HepG2 (cell line): ENCODE measurements around the gene FAT4. TPM values are rescaled to one million over a fixed set of nuclear protein-coding genes. Genes with fewer than 3 reads are reported as not detected.

Source experiments
- ATAC-seq: fragments of 200-7000 bp; cut with Tn5 transposase; 3 replicates; pipeline ENCODE4 v1.9.1; 2020; ENCODE audit warnings: mild to moderate bottlenecking, moderate library complexity
- BruUV-seq: library from RNA; stranded (reverse); fragments of 400-500 nt; replicated peaks from 2 replicates; lab custom pipeline; 2021; lab: Mats Ljungman, UMichigan
- CTCF ChIA-PET: fragments of 300-600 bp; formaldehyde crosslinking; extraction: SDS; loops from one replicate; lab custom pipeline; 2021; ENCODE audit warnings: low total read pairs, inconsistent platforms, low intra/inter-chr PET ratio; lab: Yijun Ruan, JAX
- POLR2A ChIA-PET: fragments of 350-600 bp; sonication (Branson Sonifier 250); formaldehyde crosslinking; loops from one replicate; lab custom pipeline; 2020; ENCODE audit warnings: antibody characterized with exemption, inconsistent platforms; lab: Yijun Ruan, JAX
- DNase-seq: peaks from one replicate; pipeline ENCODE4 v3.0.0-alpha.2; 2015; ENCODE audit warnings: low spot score
- FAIRE-seq: peaks from 3 replicates; lab custom pipeline; 2011; peaks lifted over from hg19 to GRCh38; lab: Jason Lieb, UNC
- H2AFZ ChIP-seq: one replicate; pipeline ENCODE4 v1.6.1; 2011; ENCODE audit warnings: low read length, inconsistent platforms
- H3K27ac ChIP-seq: fragments of 300-600 bp; 3 replicates; pipeline ENCODE4 v1.8.0; 2011; ENCODE audit warnings: mixed run types, mild to moderate bottlenecking, mixed read lengths, low read length, inconsistent platforms; ENCODE audit not compliant: insufficient read depth; ENCODE audit errors: extremely low read length
- H3K27me3 ChIP-seq, 2 experiments: fragments of 200-600 bp in 1 of 2; 2 replicates in 1 of 2; 3 replicates in 1 of 2; pipeline versions ENCODE4 v1.6.0 to v1.8.0; 2011; ENCODE audit warnings: low read length in 2 of 2, mild to moderate bottlenecking in 2 of 2, moderate library complexity in 2 of 2, inconsistent platforms in 1 of 2; ENCODE audit not compliant: insufficient read depth in 2 of 2, control insufficient read depth in 1 of 2
- H3K36me3 ChIP-seq, 2 experiments: fragments of 200-600 bp in 1 of 2; replicated peaks in 1 of 2; 2 replicates in 1 of 2; 3 replicates in 1 of 2; pipeline versions ENCODE4 v1.5.1 to v1.8.0; 2011; ENCODE audit warnings: low read length in 2 of 2, inconsistent platforms in 1 of 2; ENCODE audit not compliant: insufficient read depth in 2 of 2, control insufficient read depth in 1 of 2
- H3K4me1 ChIP-seq: 2 replicates; pipeline ENCODE4 v1.5.1; 2012; ENCODE audit warnings: low read length, inconsistent platforms; ENCODE audit not compliant: insufficient read depth
- H3K4me2 ChIP-seq: 2 replicates; pipeline ENCODE4 v1.6.0; 2011; ENCODE audit warnings: low read depth, low read length, inconsistent platforms
- H3K4me3 ChIP-seq, 3 experiments: fragments of 200-600 bp in 1 of 3; sonication (generic), shearing (Covaris generic) in 1 of 3; replicated peaks in 1 of 3; 2 replicates each; pipeline ENCODE4 v1.5.1; 2011 to 2016; ENCODE audit warnings: low read length in 3 of 3, inconsistent platforms in 2 of 3, low read depth in 2 of 3, mild to moderate bottlenecking in 2 of 3, control low read depth in 1 of 3, mixed read lengths in 1 of 3; ENCODE audit not compliant: insufficient read depth in 1 of 3
- H3K79me2 ChIP-seq: one replicate; pipeline ENCODE4 v1.6.1; 2011; ENCODE audit warnings: low read length, inconsistent platforms; ENCODE audit not compliant: insufficient read depth
- H3K9ac ChIP-seq: 2 replicates; pipeline ENCODE4 v1.6.0; 2011; ENCODE audit warnings: mild to moderate bottlenecking, low read depth, low read length, inconsistent platforms; ENCODE audit not compliant: insufficient read depth
- H3K9me3 ChIP-seq: 2 replicates; pipeline ENCODE4 v1.5.1; 2012; ENCODE audit warnings: mild to moderate bottlenecking, low read length
- H4K20me1 ChIP-seq: 2 replicates; pipeline ENCODE4 v1.6.0; 2011; ENCODE audit warnings: inconsistent platforms, mild to moderate bottlenecking, low read length, moderate library complexity; ENCODE audit not compliant: insufficient read depth
- ARNTL ChIP-seq: sonication (generic); formaldehyde crosslinking; IDR thresholded peaks from 2 replicates; pipeline ENCODE4 v1.4.0; 2020; ENCODE audit warnings: mild to moderate bottlenecking, missing genetic modification reagents
- FOXA1 ChIP-seq, 2 experiments: fragments of 450-650 bp in 1 of 2; sonication (generic) in 1 of 2; formaldehyde crosslinking in 1 of 2; IDR thresholded peaks; 2 replicates each; pipeline versions ENCODE4 v1.4.0 to v1.6.1; 2016 to 2020; ENCODE audit warnings: missing genetic modification reagents in 1 of 2
- KMT2B ChIP-seq: IDR thresholded peaks from 2 replicates; pipeline ENCODE4 v1.6.1; 2016; ENCODE audit warnings: missing genetic modification reagents, missing compliant biosample characterization
- LBX2 ChIP-seq: sonication (generic); formaldehyde crosslinking; IDR thresholded peaks from 2 replicates; pipeline ENCODE4 v1.5.0; 2020; ENCODE audit warnings: missing genetic modification reagents, mild to moderate bottlenecking, borderline replicate concordance
- MAFK ChIP-seq, 2 experiments: IDR thresholded peaks in 1 of 2; conservative IDR thresholded peaks in 1 of 2; 2 replicates each; pipeline ENCODE4 v1.6.1; 2011; ENCODE audit warnings: improper control_type of control experiment in 2 of 2, low read length in 2 of 2
- MED8 ChIP-seq: sonication (generic); formaldehyde crosslinking; IDR thresholded peaks from 2 replicates; pipeline ENCODE4 v1.8.1; 2023; ENCODE audit warnings: mild to moderate bottlenecking, missing genetic modification reagents; ENCODE audit not compliant: insufficient replicate concordance
- MYNN ChIP-seq: sonication (generic); formaldehyde crosslinking; IDR thresholded peaks from 2 replicates; pipeline ENCODE4 v1.4.0; 2020; ENCODE audit warnings: mild to moderate bottlenecking, low read depth, missing genetic modification reagents
- MYPOP ChIP-seq: sonication (generic); formaldehyde crosslinking; IDR thresholded peaks from 2 replicates; pipeline ENCODE4 v1.8.1; 2023; ENCODE audit warnings: mild to moderate bottlenecking, moderate library complexity, missing genetic modification reagents
- NFATC3 ChIP-seq: sonication (generic); formaldehyde crosslinking; IDR thresholded peaks from 2 replicates; pipeline ENCODE4 v1.5.1; 2020; ENCODE audit warnings: mild to moderate bottlenecking, missing genetic modification reagents
- RAD51 ChIP-seq: fragments of 450-650 bp; IDR thresholded peaks from 2 replicates; pipeline ENCODE4 v1.6.1; 2016; ENCODE audit warnings: borderline replicate concordance
- SYNCRIP ChIP-seq: fragments of 200-400 bp; formaldehyde crosslinking; IDR thresholded peaks from 2 replicates; pipeline ENCODE4 v1.6.1; 2018; ENCODE audit warnings: mild to moderate bottlenecking, low read depth, low read length; ENCODE audit not compliant: insufficient read depth
- ZBTB38 ChIP-seq: sonication (generic); formaldehyde crosslinking; IDR thresholded peaks from 2 replicates; pipeline ENCODE4 v1.5.1; 2020; ENCODE audit warnings: mild to moderate bottlenecking, missing genetic modification reagents
- ZKSCAN8 ChIP-seq: IDR thresholded peaks from 2 replicates; pipeline ENCODE4 v1.6.1; 2016; ENCODE audit warnings: borderline replicate concordance, missing genetic modification reagents, missing compliant biosample characterization
- ZNF275 ChIP-seq: sonication (generic); formaldehyde crosslinking; IDR thresholded peaks from 2 replicates; pipeline ENCODE4 v1.8.0; 2022; ENCODE audit warnings: missing genetic modification reagents, mild to moderate bottlenecking, inconsistent platforms, borderline replicate concordance
- ZNF441 ChIP-seq: sonication (generic); formaldehyde crosslinking; IDR thresholded peaks from 2 replicates; pipeline ENCODE4 v1.7.0; 2021; ENCODE audit warnings: missing genetic modification reagents, borderline replicate concordance
- ZNF672 ChIP-seq: sonication (generic); formaldehyde crosslinking; IDR thresholded peaks from 2 replicates; pipeline ENCODE4 v1.8.1; 2022; ENCODE audit warnings: missing genetic modification reagents
- ZNF709 ChIP-seq: sonication (generic); formaldehyde crosslinking; IDR thresholded peaks from 2 replicates; pipeline ENCODE4 v1.5.0; 2020; ENCODE audit warnings: mild to moderate bottlenecking, missing genetic modification reagents
- ZSCAN9 ChIP-seq: IDR thresholded peaks from 2 replicates; pipeline ENCODE4 v1.6.1; 2016; ENCODE audit warnings: borderline replicate concordance
- WGBS: methylation state at CpG from one replicate; pipeline ENCODE4 v1.1.6; 2017; ENCODE audit warnings: low lambda C conversion rate; 5-methylcytosine and 5-hydroxymethylcytosine counted together
- in situ Hi-C: cut with HindIII; loops from 2 replicates; pipeline ENCODE4 v1.10.0; 2017; ENCODE audit warnings: low pct_unique_long_range_greater_than_20kb; ENCODE audit not compliant: extremely low pct_ligation_motif_present
- intact Hi-C: fragments of 100-400 bp; cut with micrococcal nuclease; formaldehyde crosslinking; loops from one replicate; pipeline ENCODE4 v1.10.0; 2022; ENCODE audit not compliant: unreplicated experiment
- polyA plus RNA-seq, 8 experiments: library from polyadenylated mRNA; depleted of rRNA in 3 of 8; stranded (reverse) in 7 of 8; unstranded in 1 of 8; fragments of >200 nt; fragmentation: Illumina TruSeq in 4 of 8; extraction: Trizol in 4 of 8; gene quantifications; 2 replicates each; pipeline versions ENCODE4 v1.2.1 to v1.2.3, GENCODE V29; 2011 to 2016; ENCODE audit warnings: low read depth in 4 of 8, missing spikeins in 1 of 8, mixed read lengths in 1 of 8; ENCODE audit not compliant: insufficient read depth in 1 of 8
- total RNA-seq, 5 experiments: library from RNA; depleted of rRNA; stranded (reverse); fragments of >200 nt; fragmentation: Illumina TruSeq; extraction: Trizol; gene quantifications; 2 replicates each; pipeline ENCODE4 v1.2.3, GENCODE V29; 2016; ENCODE audit warnings: low read depth in 1 of 5
- TF ChIP-seq, protein P1 (sequence below): sonication (generic); formaldehyde crosslinking; IDR thresholded peaks from 2 replicates; pipeline ENCODE4 v1.4.0; 2020; ENCODE audit warnings: missing genetic modification reagents

The FAT4 gene
- total and polyA plus RNA-seq, 2 of the 13 experiments (the other 11 are each of a cell fraction or from before 2014, with no cell fraction given) = 0.27 to 1.2 TPM

DNA sequence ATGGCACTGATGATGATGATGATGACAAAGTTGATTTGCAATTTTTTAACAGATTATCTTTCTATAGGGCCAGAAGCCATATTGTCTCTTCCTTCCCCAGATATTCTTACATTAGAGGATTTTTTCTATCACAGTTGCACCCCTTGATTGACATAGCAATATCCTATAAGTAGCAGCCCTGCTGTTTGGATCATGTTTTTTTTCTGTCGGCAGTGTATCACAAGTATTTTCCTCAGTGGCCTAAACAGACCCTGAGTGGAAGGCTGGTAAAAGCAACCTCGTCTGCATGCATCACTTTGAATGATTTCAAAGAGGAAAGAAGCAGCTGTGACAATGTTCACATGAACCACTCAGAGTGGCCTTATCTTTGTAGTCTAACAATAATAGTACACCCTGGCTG lies 41.0 kb downstream of the FAT4 start:
- no TSS peak for BruUV-seq
- no peak for DNase-seq
- Histone ChIP-seq H3K4me3 (no peak overlapping the region), H3K9ac (no peak overlapping the region), H4K20me1 (no peaks in the 10 kb centered on the region), H3K27ac (no peak overlapping the region), H3K79me2 (no peaks in the 10 kb centered on the region), H3K9me3 (no peaks in the 10 kb centered on the region), H2AFZ (no peak overlapping the region), H3K36me3 (no peaks in the 10 kb centered on the region), H3K4me1 (no peaks in the 10 kb centered on the region), H3K4me2 (no peak overlapping the region)
- ATAC-seq = no peak
- POLR2A ChIA-PET = no interaction called here
- CTCF ChIA-PET = no interaction called here
- no peak for TF ChIP-seq ZKSCAN8 (CRISPR knock-in tag)
- TF ChIP-seq ZNF672 (CRISPR knock-in tag) = no peak
- TF ChIP-seq RAD51 = no peak
- no peak for TF ChIP-seq MYPOP
- no peak for TF ChIP-seq ZBTB38 (CRISPR knock-in tag)
- TF ChIP-seq MED8 = no peak
- TF ChIP-seq SYNCRIP = no peak
- TF ChIP-seq ZSCAN9 = no peak
- no peak for TF ChIP-seq MYNN (CRISPR knock-in tag)
- TF ChIP-seq MAFK (conservative IDR thresholded peaks at IDR 0.05 in 1 of 2, IDR thresholded peaks at IDR 0.05 in 1 of 2; ENCODE audit: low read length in 2 of 2) = no peak
- TF ChIP-seq ZNF275 (CRISPR knock-in tag) = no peak
- TF ChIP-seq ARNTL = no peak
- no peak for TF ChIP-seq NFATC3 (CRISPR knock-in tag)
- no peak for TF ChIP-seq ZNF441
- TF ChIP-seq, protein P1, sequence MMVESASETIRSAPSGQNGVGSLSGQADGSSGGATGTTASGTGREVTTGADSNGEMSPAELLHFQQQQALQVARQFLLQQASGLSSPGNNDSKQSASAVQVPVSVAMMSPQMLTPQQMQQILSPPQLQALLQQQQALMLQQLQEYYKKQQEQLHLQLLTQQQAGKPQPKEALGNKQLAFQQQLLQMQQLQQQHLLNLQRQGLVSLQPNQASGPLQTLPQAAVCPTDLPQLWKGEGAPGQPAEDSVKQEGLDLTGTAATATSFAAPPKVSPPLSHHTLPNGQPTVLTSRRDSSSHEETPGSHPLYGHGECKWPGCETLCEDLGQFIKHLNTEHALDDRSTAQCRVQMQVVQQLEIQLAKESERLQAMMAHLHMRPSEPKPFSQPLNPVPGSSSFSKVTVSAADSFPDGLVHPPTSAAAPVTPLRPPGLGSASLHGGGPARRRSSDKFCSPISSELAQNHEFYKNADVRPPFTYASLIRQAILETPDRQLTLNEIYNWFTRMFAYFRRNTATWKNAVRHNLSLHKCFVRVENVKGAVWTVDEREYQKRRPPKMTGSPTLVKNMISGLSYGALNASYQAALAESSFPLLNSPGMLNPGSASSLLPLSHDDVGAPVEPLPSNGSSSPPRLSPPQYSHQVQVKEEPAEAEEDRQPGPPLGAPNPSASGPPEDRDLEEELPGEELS (CRISPR knock-in tag) = no peak
- TF ChIP-seq FOXA1 (IDR thresholded peaks at IDR 0.05) = no peak
- no peak for TF ChIP-seq FOXA1 (CRISPR knock-in tag; IDR thresholded peaks at IDR 0.05)
- no peak for TF ChIP-seq KMT2B (CRISPR knock-in tag)
- TF ChIP-seq ZNF709 (CRISPR knock-in tag) = no peak
- no peak for TF ChIP-seq LBX2
- TF ChIP-seq, all 625 proteins: peak for 0
- 25% methylated on average over 2 of the region's 2 CpGs for WGBS
- H3K27me3 ChIP-seq = no peaks in the 10 kb centered on the region
- in situ Hi-C loops = no loop called here
- no peak for FAIRE-seq
- intact Hi-C loops = no loop called here
